A549 (cell line): ENCODE results near the gene BPNT1. TPM values are rescaled to one million over a fixed set of nuclear protein-coding genes. Genes with fewer than 3 reads are reported as not detected.

Experiments used
- ATAC-seq, 2 experiments: fragments of 200-7000 bp in 1 of 2; fragments of >200 bp in 1 of 2; cut with Nextera tagmentation in 1 of 2; cut with Tn5 transposase in 1 of 2; 3 replicates each; pipeline versions ENCODE4 v1.8.0 to v1.9.1; 2018 to 2020; ENCODE audit warnings: mild to moderate bottlenecking in 1 of 2, moderate library complexity in 1 of 2
- CTCF ChIA-PET: fragments of 300-600 bp; sonication (Branson Sonifier 250); formaldehyde crosslinking; extraction: SDS; loops from one replicate; lab custom pipeline; 2021; ENCODE audit warnings: antibody characterized with exemption, inconsistent platforms; lab: Yijun Ruan, JAX
- POLR2A ChIA-PET: fragments of 350-600 bp; formaldehyde crosslinking; extraction: SDS; loops from one replicate; lab custom pipeline; 2021; ENCODE audit warnings: antibody characterized with exemption, inconsistent platforms; lab: Yijun Ruan, JAX
- DNase-seq, 2 experiments: peaks; one replicate each; pipeline versions ENCODE4 v3.0.0 to v3.0.0-alpha.2; 2011 to 2016; ENCODE audit warnings: low read depth in 1 of 2, low spot score in 1 of 2
- FAIRE-seq: peaks from 2 replicates; lab custom pipeline; 2011; peaks lifted over from hg19 to GRCh38; lab: Jason Lieb, UNC
- H3K27ac ChIP-seq, 2 experiments: fragments of >200 bp; sonication (Bioruptor Twin); formaldehyde crosslinking; 3 replicates each; pipeline ENCODE4 v1.5.1; 2016 to 2017
- H3K4me1 ChIP-seq: fragments of >200 bp; sonication (Bioruptor Twin); formaldehyde crosslinking; 3 replicates; pipeline ENCODE4 v1.6.1; 2016
- H3K4me2 ChIP-seq: fragments of >200 bp; sonication (Bioruptor Twin); formaldehyde crosslinking; 3 replicates; pipeline ENCODE4 v1.6.1; 2016
- H3K4me3 ChIP-seq: fragments of >200 bp; sonication (Bioruptor Twin); formaldehyde crosslinking; 3 replicates; pipeline ENCODE4 v1.5.1; 2016
- H3K9me3 ChIP-seq: fragments of >200 bp; sonication (Bioruptor Twin); formaldehyde crosslinking; 3 replicates; pipeline ENCODE4 v1.6.1; 2016
- BCL3 ChIP-seq: fragments of >200 bp; sonication (Bioruptor Twin); formaldehyde crosslinking; IDR thresholded peaks from 3 replicates; pipeline ENCODE4 v1.6.1; 2016
- BHLHE40 ChIP-seq: IDR thresholded peaks from 2 replicates; pipeline ENCODE4 v1.6.1; 2012; ENCODE audit warnings: low read depth, low read length, inconsistent platforms
- CEBPB ChIP-seq, 2 experiments: fragments of >200 bp in 1 of 2; sonication (Bioruptor Twin) in 1 of 2; formaldehyde crosslinking in 1 of 2; IDR thresholded peaks; 2 replicates each; pipeline ENCODE4 v1.6.1; 2012 to 2016
- CHD2 ChIP-seq: fragments of 150-350 bp; IDR thresholded peaks from 2 replicates; pipeline ENCODE4 v1.6.1; 2014; ENCODE audit warnings: low read length; ENCODE audit not compliant: partially characterized antibody
- CTCF ChIP-seq: fragments of >200 bp; sonication (Bioruptor Twin); formaldehyde crosslinking; IDR thresholded peaks from 3 replicates; pipeline ENCODE4 v1.5.1; 2016
- EHMT2 ChIP-seq: fragments of 200-600 bp; sonication (generic); IDR thresholded peaks from 2 replicates; pipeline ENCODE4 v1.6.1; 2016; ENCODE audit warnings: antibody characterized with exemption, low read depth, mild to moderate bottlenecking, moderate library complexity
- ESRRA ChIP-seq: fragments of 150-350 bp; IDR thresholded peaks from 2 replicates; pipeline ENCODE4 v1.6.1; 2014; ENCODE audit warnings: mild to moderate bottlenecking, low read length, borderline replicate concordance
- FOSL2 ChIP-seq, 2 experiments: fragments of 450-650 bp in 1 of 2; fragments of >200 bp in 1 of 2; sonication (Bioruptor Twin) in 1 of 2; formaldehyde crosslinking; IDR thresholded peaks; 2 replicates each; pipeline versions ENCODE4 v1.5.0 to v1.6.1; 2016 to 2020; ENCODE audit warnings: mild to moderate bottlenecking in 1 of 2, moderate library complexity in 1 of 2
- FOXS1 ChIP-seq: fragments of 250-450 bp; sonication (Bioruptor Pico); IDR thresholded peaks from 2 replicates; pipeline ENCODE4 v1.5.0; 2020; ENCODE audit warnings: mild to moderate bottlenecking, moderate library complexity
- HDAC2 ChIP-seq: fragments of 200-600 bp; sonication (generic); IDR thresholded peaks from 2 replicates; pipeline ENCODE4 v1.6.1; 2016
- HMGXB4 ChIP-seq: fragments of 250-450 bp; sonication (Bioruptor Pico); IDR thresholded peaks from 2 replicates; pipeline ENCODE4 v1.5.0; 2021; ENCODE audit warnings: mild to moderate bottlenecking, moderate library complexity, borderline replicate concordance
- HOXA7 ChIP-seq: fragments of 250-450 bp; sonication (Bioruptor Pico); IDR thresholded peaks from 2 replicates; pipeline ENCODE4 v1.5.0; 2020; ENCODE audit warnings: mild to moderate bottlenecking, moderate library complexity
- HOXB5 ChIP-seq: fragments of 250-450 bp; sonication (Bioruptor Pico); IDR thresholded peaks from 2 replicates; pipeline ENCODE4 v1.5.0; 2020; ENCODE audit warnings: mild to moderate bottlenecking, moderate library complexity
- JUN ChIP-seq, 2 experiments: fragments of >200 bp; sonication (Bioruptor Twin); formaldehyde crosslinking; IDR thresholded peaks; 2 replicates in 1 of 2; 3 replicates in 1 of 2; pipeline ENCODE4 v1.6.1; 2016 to 2017
- JUNB ChIP-seq: fragments of >200 bp; sonication (Bioruptor Twin); formaldehyde crosslinking; IDR thresholded peaks from 2 replicates; pipeline ENCODE4 v1.6.1; 2016
- KDM5A ChIP-seq: fragments of 200-600 bp; sonication (generic); IDR thresholded peaks from 2 replicates; pipeline ENCODE4 v1.6.1; 2016; ENCODE audit warnings: antibody characterized with exemption, mild to moderate bottlenecking
- MAFK ChIP-seq: fragments of 450-650 bp; IDR thresholded peaks from 2 replicates; pipeline ENCODE4 v1.6.1; 2014; ENCODE audit not compliant: partially characterized antibody
- MAX ChIP-seq: IDR thresholded peaks from 2 replicates; pipeline ENCODE4 v1.6.1; 2012
- NR3C1 ChIP-seq: fragments of >200 bp; sonication (Bioruptor Twin); formaldehyde crosslinking; IDR thresholded peaks from 3 replicates; pipeline ENCODE4 v1.6.1; 2017
- PHF8 ChIP-seq: fragments of 200-600 bp; sonication (generic); IDR thresholded peaks from 2 replicates; pipeline ENCODE4 v1.6.1; 2016; ENCODE audit warnings: low read depth, mild to moderate bottlenecking, antibody characterized with exemption, moderate library complexity, borderline replicate concordance
- POLR2A ChIP-seq: IDR thresholded peaks from 2 replicates; pipeline ENCODE4 v1.6.1; 2012; ENCODE audit warnings: mild to moderate bottlenecking, low read length
- RAD21 ChIP-seq, 2 experiments: fragments of >200 bp in 1 of 2; sonication (Bioruptor Twin) in 1 of 2; formaldehyde crosslinking in 1 of 2; IDR thresholded peaks in 1 of 2; conservative IDR thresholded peaks in 1 of 2; 2 replicates in 1 of 2; 3 replicates in 1 of 2; pipeline ENCODE4 v1.6.1; 2012 to 2018; ENCODE audit warnings: inconsistent platforms in 1 of 2
- REST ChIP-seq: fragments of 200-600 bp; sonication (generic); IDR thresholded peaks from 2 replicates; pipeline ENCODE4 v1.6.1; 2016; ENCODE audit warnings: antibody characterized with exemption, mild to moderate bottlenecking, moderate library complexity
- RNF2 ChIP-seq: fragments of 200-600 bp; sonication (generic); IDR thresholded peaks from 2 replicates; pipeline ENCODE4 v1.6.1; 2016; ENCODE audit warnings: low read depth, mild to moderate bottlenecking, antibody characterized with exemption, moderate library complexity, borderline replicate concordance
- SMC3 ChIP-seq: fragments of >200 bp; sonication (Bioruptor Twin); formaldehyde crosslinking; IDR thresholded peaks from 3 replicates; pipeline ENCODE4 v1.6.1; 2018; ENCODE audit warnings: inconsistent platforms
- SREBF2 ChIP-seq: fragments of 450-650 bp; IDR thresholded peaks from 2 replicates; pipeline ENCODE4 v1.6.1; 2014; ENCODE audit warnings: mild to moderate bottlenecking, moderate library complexity
- USF2 ChIP-seq: fragments of 450-650 bp; IDR thresholded peaks from 2 replicates; pipeline ENCODE4 v1.6.1; 2014; ENCODE audit warnings: antibody characterized with exemption
- ZNF302 ChIP-seq: fragments of 250-450 bp; sonication (Bioruptor Pico); IDR thresholded peaks from 2 replicates; pipeline ENCODE4 v1.9.0; 2021; ENCODE audit warnings: inconsistent platforms, mild to moderate bottlenecking, moderate library complexity
- WGBS: methylation state at CpG from one replicate; pipeline ENCODE4 v1.1.6; 2017; ENCODE audit errors: missing lambda C conversion rate; 5-methylcytosine and 5-hydroxymethylcytosine counted together
- polyA plus RNA-seq, 4 experiments: library from polyadenylated mRNA; depleted of rRNA in 3 of 4; stranded (reverse); fragments of >200 nt; fragmentation: RNase III in 1 of 4; extraction: RNeasy Plus Mini Kit Qiagen cat#74134 plus additional on column Dnase treatment in 1 of 4; gene quantifications; 2 replicates in 3 of 4; 3 replicates in 1 of 4; pipeline ENCODE4 v1.2.3, GENCODE V29; 2011 to 2017

Gene BPNT1
- polyA plus RNA-seq, 2 of the 4 experiments (the other 2 are of a cell fraction): 27.0 to 43.5 TPM

- FAIRE-seq (no peak), ATAC-seq (no peak)
- ChIA-PET CTCF (interaction anchor here (1.4 kb wide), 1 partner anchor 30 kb away, joined by 3 read pairs; no protein-coding TSS in a partner anchor), POLR2A (no interaction called here)
- no peak overlapping the region for H3K4me3 ChIP-seq
- TF ChIP-seq MAX (no peak), BCL3 (no peak), CEBPB (IDR thresholded peaks at IDR 0.05) (no peak), CHD2 (no peak), FOXS1 (CRISPR knock-in tag) (no peak), EHMT2 (no peak), POLR2A (no peak), KDM5A (no peak), NR3C1 (no peak), HMGXB4 (CRISPR knock-in tag) (no peak), PHF8 (no peak), HDAC2 (no peak), ZNF302 (CRISPR knock-in tag) (no peak), FOSL2 (IDR thresholded peaks at IDR 0.05) (no peak), FOSL2 (CRISPR knock-in tag; IDR thresholded peaks at IDR 0.05) (no peak), BHLHE40 (no peak), JUN (IDR thresholded peaks at IDR 0.05) (no peak)
- TF ChIP-seq, all 56 proteins: peak for 0
- Histone ChIP-seq H3K4me1 (peaks cover 7% of the 10 kb centered on the region; the same call in 1 of the 3 replicates), H3K4me2 (no peak overlapping the region), H3K9me3 (no peaks in the 10 kb centered on the region), H3K27ac (no peak overlapping the region)
- DNase-seq: no peak
These were observed 33.5 kb upstream of the BPNT1 start for GRCh38 chr1:220123066-220123465.

- no peak overlapping the region for H3K27ac ChIP-seq
- peak in 1 of 2 experiments; percentile 37 for DNase-seq
- no peak overlapping the region for H3K4me3 ChIP-seq
- peak in 1 of 2 experiments; percentile 74; a peak in 4 of 6 replicates for ATAC-seq
- WGBS: 67% methylated on average over 8 of the region's 8 CpGs
- CTCF ChIA-PET: interaction anchor here (1.4 kb wide), 1 partner anchor 29 kb away, joined by 3 read pairs; no protein-coding TSS in a partner anchor
- H3K4me2 ChIP-seq: peak overlapping the region; percentile 43
- POLR2A ChIA-PET: no interaction called here
- peaks cover 7% of the 10 kb centered on the region; the same call in 1 of the 3 replicates for H3K4me1 ChIP-seq
- FAIRE-seq: no peak
- no peaks in the 10 kb centered on the region for H3K9me3 ChIP-seq
- no peak for TF ChIP-seq NR3C1
- TF ChIP-seq RAD21 (conservative IDR thresholded peaks at IDR 0.05 in 1 of 2, IDR thresholded peaks at IDR 0.05 in 1 of 2): no peak
- TF ChIP-seq ESRRA: no peak
- TF ChIP-seq CTCF: no peak
- TF ChIP-seq JUNB: no peak
- no peak for TF ChIP-seq SREBF2
- no peak for TF ChIP-seq CEBPB (IDR thresholded peaks at IDR 0.05)
- TF ChIP-seq USF2: no peak
- TF ChIP-seq HOXB5 (CRISPR knock-in tag): no peak
- no peak for TF ChIP-seq MAFK
- TF ChIP-seq HOXA7 (CRISPR knock-in tag): no peak
- no peak for TF ChIP-seq SMC3
- TF ChIP-seq REST: no peak
- no peak for TF ChIP-seq PHF8
- TF ChIP-seq RNF2: no peak
These were observed 32.4 kb upstream of the BPNT1 start for GRCh38 chr1:220121791-220122530.
